Stimulated activated CD4-positive, alpha-beta T cell treated with anti-CD3 and anti-CD28 coated beads, Interleukin-4, amount 100 ng/mL, for 4 hours (primary cell): Measurements from ENCODE around the gene PRAMEF2.
"Not testable (repeated sequence)": the region's sequence is repeated elsewhere in the genome, so short reads cannot be mapped to it uniquely, and the experiment has no call there.

Experiments
- DNase-seq, 2 experiments: peaks; one replicate each; pipeline ENCODE4 v3.0.0-alpha.2; 2020

PRAMEF2 gene, protein sequence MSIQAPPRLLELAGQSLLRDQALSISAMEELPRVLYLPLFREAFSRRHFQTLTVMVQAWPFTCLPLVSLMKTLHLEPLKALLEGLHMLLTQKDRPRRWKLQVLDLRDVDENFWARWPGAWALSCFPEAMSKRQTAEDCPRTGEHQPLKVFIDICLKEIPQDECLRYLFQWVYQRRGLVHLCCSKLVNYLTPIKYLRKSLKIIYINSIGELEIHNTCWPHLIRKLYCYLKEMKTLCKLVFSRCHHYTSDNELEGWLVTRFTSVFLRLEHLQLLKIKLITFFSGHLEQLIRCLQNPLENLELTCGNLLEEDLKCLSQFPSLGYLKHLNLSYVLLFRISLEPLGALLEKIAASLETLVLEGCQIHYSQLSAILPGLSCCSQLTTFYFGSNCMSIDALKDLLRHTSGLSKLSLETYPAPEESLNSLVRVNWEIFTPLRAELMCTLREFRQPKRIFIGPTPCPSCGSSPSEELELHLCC

DNA sequence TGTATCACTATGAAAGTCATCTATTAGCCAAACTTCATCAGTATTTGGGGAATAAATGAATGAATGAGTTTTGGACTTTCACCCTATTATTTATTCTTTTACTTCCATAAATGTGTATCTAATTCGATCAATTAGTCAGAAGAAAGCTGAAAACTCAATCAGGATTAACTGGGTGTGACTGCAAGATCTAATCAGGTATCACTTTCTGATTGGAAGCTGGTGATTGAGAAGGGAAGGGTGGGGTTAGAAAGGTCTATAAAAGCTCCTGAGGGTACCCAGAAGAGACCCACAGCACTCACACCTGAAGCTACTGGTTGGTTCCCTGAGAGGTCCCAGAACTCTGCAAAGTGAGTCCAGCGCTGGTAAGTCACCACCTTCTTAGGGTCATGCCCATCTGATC, at the start of gene PRAMEF2:
TSS of gene PRAMEF2 (plus strand) at position 301 of the 400 bp plus-strand sequence. CDS start 1,924 bp downstream, outside the sequence.
- not testable (repeated sequence) for DNase-seq

- no peak for DNase-seq
Measured at GRCh38 chr1:12809933-12810332, 47.0 kb upstream of the PRAMEF2 start.

GRCh38 chr1:12810691-12811408, 46.0 kb upstream of the PRAMEF2 start:
- DNase-seq, result no peak

GRCh38 chr1:12811409-12811784, 45.5 kb upstream of the PRAMEF2 start:
- DNase-seq, result no peak

- DNase-seq, result not testable (repeated sequence)
Measured at GRCh38 chr1:12819061-12819460, 37.8 kb upstream of the PRAMEF2 start.

DNA sequence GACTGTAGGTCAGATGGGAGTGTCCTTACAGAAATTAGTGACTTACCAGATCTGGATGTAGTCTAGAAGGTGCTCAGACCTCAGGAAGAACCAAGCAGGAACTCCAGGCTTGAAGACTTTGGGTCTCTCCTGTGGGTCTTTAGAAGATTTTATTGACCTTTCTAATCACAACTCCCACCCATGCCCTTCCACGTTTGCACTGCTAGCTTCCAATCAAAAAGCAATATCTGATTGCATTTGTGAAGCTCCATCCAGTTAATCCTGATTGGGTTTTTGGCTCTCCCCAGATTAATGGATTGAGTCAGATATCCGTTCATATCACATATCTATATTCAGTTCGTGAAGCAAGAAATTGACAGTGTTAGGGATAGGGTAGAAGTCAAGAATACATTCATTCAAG, 25.6 kb upstream of the PRAMEF2 start, which contains the start of gene PRAMEF11:
TSS of gene PRAMEF11 (minus strand) at position 101 of the 400 bp plus-strand sequence. CDS start 2,621 bp downstream, outside the sequence.
- DNase-seq, result not testable (repeated sequence)

GRCh38 chr1:12833251-12833650, 23.6 kb upstream of the PRAMEF2 start:
- DNase-seq, result not testable (repeated sequence)

DNA sequence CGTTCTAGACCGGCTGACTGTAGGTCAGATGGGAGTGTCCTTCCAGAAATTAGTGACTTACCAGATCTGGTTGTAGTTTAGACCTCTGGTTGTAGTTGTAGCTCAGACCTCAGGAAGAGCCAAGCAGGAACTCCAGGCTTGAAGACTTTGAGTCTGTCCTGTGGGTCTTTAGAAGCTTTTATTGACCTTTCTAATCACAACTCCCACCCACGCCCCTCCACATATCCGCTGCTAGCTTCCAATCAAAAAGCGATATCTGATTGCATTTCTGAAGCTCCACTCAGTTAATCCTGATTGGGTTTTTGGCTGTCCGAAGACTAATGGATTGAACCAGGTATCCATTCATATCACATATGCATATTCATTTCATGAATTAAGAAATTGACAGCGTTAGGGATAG, 8.3 kb upstream of the PRAMEF2 start, which contains the start of gene HNRNPCL1:
TSS of gene HNRNPCL1 (minus strand) at position 101 of the 400 bp plus-strand sequence. CDS start 431 bp downstream, outside the sequence.
- DNase-seq, result not testable (repeated sequence)

GRCh38 chr1:12851779-12852178, 5.1 kb upstream of the PRAMEF2 start:
- no peak for DNase-seq

GRCh38 chr1:12863131-12863880, 6.4 kb downstream of the PRAMEF2 start:
- not testable (repeated sequence) for DNase-seq

DNA sequence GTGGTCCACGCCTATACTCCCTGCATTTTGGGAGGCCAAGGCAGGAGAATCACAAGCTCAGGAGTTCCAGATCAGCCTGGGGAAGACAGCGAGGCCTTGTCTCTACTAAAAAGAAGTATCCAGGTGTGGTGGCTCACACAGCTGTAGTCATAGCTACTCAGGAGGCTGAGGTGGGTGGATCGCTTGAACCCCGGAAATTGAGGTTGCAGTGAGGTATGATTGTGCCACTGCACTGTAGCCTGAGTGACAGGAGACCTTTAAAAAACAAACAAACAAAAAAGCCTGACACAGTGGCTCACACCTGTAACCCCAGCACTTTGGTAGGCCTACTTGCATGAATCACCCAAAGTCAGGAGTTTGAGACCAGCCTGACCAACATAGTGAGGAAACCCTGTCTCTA, 21.6 kb downstream of the PRAMEF2 start:
- DNase-seq, result not testable (repeated sequence)

GRCh38 chr1:12886101-12886500, 29.2 kb downstream of the PRAMEF2 start, which contains the start of gene PRAMEF4:
Gene PRAMEF4, minus strand, starts transcription at chr1:12886201. Its CDS starts 2,807 bp downstream, at chr1:12883394.
- DNase-seq, result not testable (repeated sequence)

- DNase-seq, result not testable (repeated sequence)
Measured at GRCh38 chr1:12898170-12898569, 41.3 kb downstream of the PRAMEF2 start, which contains the start of gene PRAMEF10. Gene PRAMEF10, minus strand, starts transcription at chr1:12898270. Its CDS starts 2,423 bp downstream, at chr1:12895847.

- not testable (repeated sequence) for DNase-seq
Measured at GRCh38 chr1:12899186-12899585, 42.3 kb downstream of the PRAMEF2 start.

GRCh38 chr1:12903793-12904572, 47.1 kb downstream of the PRAMEF2 start:
- not testable (repeated sequence) for DNase-seq
